Skeletal muscle tissue (tissue), 4 donors: ENCODE data around the gene SPEF1. TPM values are rescaled to one million over a fixed set of nuclear protein-coding genes. Genes with fewer than 3 reads are reported as not detected.

Source experiments
- H3K27ac ChIP-seq: one replicate; pipeline ENCODE4 v1.7.0; 2013; ENCODE audit warnings: mild to moderate bottlenecking, low read depth, low read length, inconsistent platforms
- H3K27me3 ChIP-seq, 3 donors: one replicate each; pipeline ENCODE4 v1.7.0; 2013; ENCODE audit warnings: low read length in 3 of 3; ENCODE audit not compliant: control insufficient read depth in 3 of 3, insufficient read depth in 3 of 3
- H3K36me3 ChIP-seq, 3 donors: one replicate each; pipeline ENCODE4 v1.7.0; 2013; ENCODE audit warnings: low read length in 3 of 3; ENCODE audit not compliant: control insufficient read depth in 3 of 3, insufficient read depth in 3 of 3
- H3K4me1 ChIP-seq, 3 donors: one replicate each; pipeline ENCODE4 v1.7.0; 2013; ENCODE audit warnings: low read length in 3 of 3, mild to moderate bottlenecking in 3 of 3; ENCODE audit not compliant: control insufficient read depth in 3 of 3, insufficient read depth in 3 of 3
- H3K4me3 ChIP-seq, 3 donors: one replicate each; pipeline ENCODE4 v1.7.0; 2013; ENCODE audit warnings: low read length in 3 of 3
- H3K9ac ChIP-seq, 3 donors: one replicate each; pipeline ENCODE4 v1.7.0; 2013; ENCODE audit warnings: low read length in 3 of 3, mild to moderate bottlenecking in 3 of 3, moderate library complexity in 2 of 3, low read depth in 1 of 3
- H3K9me3 ChIP-seq, 3 donors: one replicate each; pipeline ENCODE4 v1.7.0; 2013; ENCODE audit warnings: low read length in 3 of 3; ENCODE audit not compliant: control insufficient read depth in 3 of 3
- total RNA-seq: library from RNA; depleted of rRNA; stranded (reverse); fragments of >200 nt; gene quantifications from one replicate; pipeline ENCODE4 v1.2.3, GENCODE V29; 2014
- donor health status: Osteomylitis.

Gene SPEF1
- total RNA-seq, 1 donor from 2014 or later = not detected

DNA sequence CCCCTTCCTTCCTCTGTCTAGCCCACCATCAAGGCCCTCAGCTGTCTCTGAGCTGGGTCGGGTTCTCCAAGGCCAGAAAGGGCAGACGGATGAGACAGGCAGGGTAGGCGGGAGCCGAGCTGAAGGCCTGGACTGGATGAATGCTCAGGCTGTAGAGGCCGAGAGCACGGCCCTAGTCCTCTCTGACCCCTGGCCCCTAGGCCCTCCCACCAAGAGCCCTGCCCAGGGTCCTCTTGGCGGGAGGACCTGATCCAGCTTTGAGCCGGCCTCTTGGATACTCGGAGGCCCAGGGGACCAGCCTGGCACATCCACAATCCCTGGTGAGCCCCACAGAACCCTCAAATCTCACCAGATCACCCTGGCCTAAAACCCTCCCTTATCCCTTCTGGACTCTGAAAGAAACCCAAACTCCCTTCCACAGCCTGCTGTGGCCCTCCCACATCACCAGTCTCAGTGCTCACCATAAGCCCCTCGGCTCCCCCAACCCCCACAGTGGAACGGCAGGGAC is 21.9 kb downstream of the SPEF1 start:
- H3K27ac ChIP-seq = peak overlapping the region; percentile 64
- H3K4me1 ChIP-seq = peaks cover 0 to 19% (median 10%) of the 10 kb centered on the region in 3 donors
- peaks cover 0 to 7% (median 4%) of the 10 kb centered on the region in 3 donors for H3K36me3 ChIP-seq
- no peaks in the 10 kb centered on the region for H3K27me3 ChIP-seq
- H3K9me3 ChIP-seq = no peaks in the 10 kb centered on the region
- peak overlapping the region in 1 of 3 donors; percentile 16 for H3K9ac ChIP-seq
- H3K4me3 ChIP-seq = no peak overlapping the region

- H3K36me3 ChIP-seq = peaks cover 0 to 7% (median 4%) of the 10 kb centered on the region in 3 donors
- no peak overlapping the region for H3K9ac ChIP-seq
- no peaks in the 10 kb centered on the region for H3K9me3 ChIP-seq
- peaks cover 0 to 11% (median 8%) of the 10 kb centered on the region in 3 donors for H3K4me1 ChIP-seq
- H3K27me3 ChIP-seq = no peaks in the 10 kb centered on the region
- H3K4me3 ChIP-seq = no peak overlapping the region
- peak overlapping the region; percentile 64 for H3K27ac ChIP-seq
These were observed 22.7 kb downstream of the SPEF1 start for GRCh38 chr20:3758566-3758965.

DNA sequence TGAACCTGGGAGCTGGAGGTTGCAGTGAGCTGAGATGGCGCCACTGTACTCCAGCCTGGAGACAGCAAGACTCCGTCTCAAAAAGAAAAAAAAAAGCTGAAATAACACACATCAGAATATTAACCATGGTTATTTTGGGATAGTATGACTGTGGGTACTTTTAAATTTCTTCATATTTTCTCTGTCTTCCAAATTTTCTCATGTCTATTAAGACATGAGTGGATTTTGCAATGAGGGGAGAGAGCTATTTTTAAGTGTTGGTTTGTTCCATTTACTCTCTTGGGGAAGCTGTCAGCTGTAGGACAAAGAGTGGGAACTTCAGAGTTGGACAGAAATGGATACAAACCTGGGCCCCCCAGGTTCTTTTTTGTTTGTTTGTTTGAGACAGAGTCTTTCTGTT is 24.0 kb downstream of the SPEF1 start:
- peak overlapping the region; percentile 27 for H3K27ac ChIP-seq
- peaks cover 0 to 15% (median 11%) of the 10 kb centered on the region in 3 donors for H3K4me1 ChIP-seq
- no peak overlapping the region for H3K9ac ChIP-seq
- H3K4me3 ChIP-seq = no peak overlapping the region
- H3K36me3 ChIP-seq = peaks cover 0 to 7% (median 4%) of the 10 kb centered on the region in 3 donors
- H3K27me3 ChIP-seq = no peaks in the 10 kb centered on the region
- H3K9me3 ChIP-seq = no peaks in the 10 kb centered on the region

GRCh38 chr20:3755814-3756480 is 25.3 kb downstream of the SPEF1 start:
- peaks cover 0 to 5% (median 3%) of the 10 kb centered on the region in 3 donors for H3K27me3 ChIP-seq
- H3K4me1 ChIP-seq = peaks cover 0 to 20% (median 11%) of the 10 kb centered on the region in 3 donors
- H3K36me3 ChIP-seq = peaks cover 0 to 11% (median 4%) of the 10 kb centered on the region in 3 donors
- no peak overlapping the region for H3K27ac ChIP-seq
- no peak overlapping the region for H3K4me3 ChIP-seq
- H3K9me3 ChIP-seq = no peaks in the 10 kb centered on the region
- no peak overlapping the region for H3K9ac ChIP-seq

- H3K4me1 ChIP-seq = peaks cover 0 to 16% (median 11%) of the 10 kb centered on the region in 3 donors
- H3K36me3 ChIP-seq = peaks cover 0 to 16% (median 4%) of the 10 kb centered on the region in 3 donors
- no peaks in the 10 kb centered on the region for H3K9me3 ChIP-seq
- no peak overlapping the region for H3K27ac ChIP-seq
- H3K27me3 ChIP-seq = peaks cover 3 to 11% (median 4%) of the 10 kb centered on the region in 3 donors
- H3K9ac ChIP-seq = no peak overlapping the region
- H3K4me3 ChIP-seq = no peak overlapping the region
These were observed 26.0 kb downstream of the SPEF1 start for GRCh38 chr20:3755269-3755668.

DNA sequence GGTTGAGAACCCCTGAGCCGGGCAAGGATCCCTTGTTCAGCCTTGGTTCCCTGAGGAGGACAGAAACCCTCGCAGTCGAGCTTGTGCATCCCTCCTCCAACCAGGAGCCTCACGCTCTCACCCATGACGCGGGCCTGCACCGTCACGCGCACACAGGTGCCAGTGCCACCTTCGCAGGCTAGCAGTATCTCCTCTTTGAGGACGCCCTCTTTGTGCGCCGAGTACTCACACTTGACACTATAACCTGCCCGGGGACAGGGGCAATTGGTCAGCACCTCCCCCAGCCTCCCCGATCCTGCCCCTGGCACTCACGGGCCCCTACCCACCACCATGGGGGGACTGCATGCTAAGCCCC is 27.0 kb downstream of the SPEF1 start:
- H3K27ac ChIP-seq = no peak overlapping the region
- H3K4me1 ChIP-seq = peaks cover 0 to 13% (median 11%) of the 10 kb centered on the region in 3 donors
- peaks cover 8 to 19% (median 14%) of the 10 kb centered on the region in 3 donors for H3K27me3 ChIP-seq
- no peak overlapping the region for H3K9ac ChIP-seq
- no peaks in the 10 kb centered on the region for H3K9me3 ChIP-seq
- peaks cover 0 to 16% (median 4%) of the 10 kb centered on the region in 3 donors for H3K36me3 ChIP-seq
- H3K4me3 ChIP-seq = no peak overlapping the region

DNA sequence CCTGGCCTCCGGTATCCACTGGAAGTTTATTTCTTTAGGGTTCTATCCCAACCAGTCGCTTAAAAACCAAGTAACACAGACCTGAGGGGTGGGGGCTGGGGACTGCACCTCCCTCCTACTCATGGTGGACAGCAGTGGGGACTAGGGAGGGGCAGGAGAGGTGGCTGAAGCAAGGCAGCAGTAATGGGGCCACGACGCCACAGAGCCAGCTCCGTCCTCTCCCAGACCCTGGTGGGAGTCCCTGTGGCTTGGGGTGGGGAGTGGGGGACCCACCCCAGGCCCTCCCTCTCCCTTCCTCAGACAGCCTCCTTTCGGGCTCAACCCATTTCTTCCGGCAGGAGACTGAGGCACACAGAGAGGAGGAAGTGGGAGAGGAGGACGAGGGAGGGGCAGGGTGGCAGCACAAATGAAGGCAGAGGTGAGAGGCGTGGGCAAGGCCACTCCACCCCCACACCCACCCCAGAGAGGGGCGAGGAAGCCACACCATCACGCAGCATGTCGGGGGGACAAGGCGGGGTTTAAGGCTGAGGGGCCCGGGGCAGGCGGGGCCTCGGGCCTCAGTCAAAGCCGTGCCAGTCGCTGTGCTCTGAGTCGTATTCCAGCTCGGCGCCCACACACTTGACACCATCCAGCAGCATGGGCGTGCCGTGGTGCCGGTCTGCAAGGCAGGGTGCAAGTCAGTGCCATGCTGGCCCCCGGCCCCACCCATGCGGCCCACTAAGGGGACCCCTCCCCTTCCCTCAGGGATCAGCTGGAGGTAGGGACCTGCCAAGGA is 27.6 kb downstream of the SPEF1 start:
- no peaks in the 10 kb centered on the region for H3K9me3 ChIP-seq
- H3K27ac ChIP-seq = no peak overlapping the region
- peaks cover 12 to 25% (median 15%) of the 10 kb centered on the region in 3 donors for H3K27me3 ChIP-seq
- H3K9ac ChIP-seq = no peak overlapping the region
- peaks cover 0 to 14% (median 2%) of the 10 kb centered on the region in 3 donors for H3K36me3 ChIP-seq
- H3K4me1 ChIP-seq = peaks cover 0 to 13% (median 7%) of the 10 kb centered on the region in 3 donors
- H3K4me3 ChIP-seq = no peak overlapping the region

GRCh38 chr20:3753098-3753497 is 28.1 kb downstream of the SPEF1 start:
- H3K27ac ChIP-seq = no peak overlapping the region
- H3K36me3 ChIP-seq = peaks cover 0 to 11% (median 5%) of the 10 kb centered on the region in 3 donors
- no peaks in the 10 kb centered on the region for H3K9me3 ChIP-seq
- no peak overlapping the region for H3K4me3 ChIP-seq
- no peak overlapping the region for H3K9ac ChIP-seq
- H3K27me3 ChIP-seq = peaks cover 13 to 29% (median 19%) of the 10 kb centered on the region in 3 donors
- peaks cover 0 to 13% (median 5%) of the 10 kb centered on the region in 3 donors for H3K4me1 ChIP-seq

DNA sequence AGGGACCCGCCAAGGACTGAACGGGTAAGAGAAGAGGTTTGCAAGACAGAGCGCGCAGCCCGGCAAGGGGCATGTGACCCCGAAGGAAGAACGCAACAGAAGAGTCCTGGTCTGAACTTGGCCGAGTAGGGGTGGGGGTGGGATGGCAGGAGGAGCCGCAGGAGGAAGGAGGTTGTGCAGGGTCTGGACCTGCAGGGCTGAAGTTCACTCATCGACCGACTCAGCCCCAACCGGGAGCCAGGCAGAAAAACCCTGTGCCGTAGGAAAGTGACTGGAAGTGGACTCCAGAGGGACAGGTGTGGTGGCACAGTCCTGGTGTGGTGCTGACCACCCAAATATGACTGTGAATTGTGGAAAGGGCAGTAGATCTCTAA is 28.9 kb downstream of the SPEF1 start:
- Histone ChIP-seq H3K4me3 (peak overlapping the region in 2 of 3 donors; percentile 23 to 54), H3K9me3 (no peaks in the 10 kb centered on the region), H3K27me3 (peaks cover 13 to 32% (median 21%) of the 10 kb centered on the region in 3 donors), H3K9ac (no peak overlapping the region), H3K36me3 (peaks cover 0 to 10% (median 7%) of the 10 kb centered on the region in 3 donors), H3K4me1 (peaks cover 0 to 13% (median 5%) of the 10 kb centered on the region in 3 donors), H3K27ac (no peak overlapping the region)
